ENCODE data around the gene CLDN15.

- TF ChIP-seq YY1 (IDR thresholded peaks at IDR 0.05; ENCODE audit: insufficient read depth, insufficient read length) (no peak), SUZ12 (IDR thresholded peaks at IDR 0.05; ENCODE audit: extremely low read depth, insufficient read depth, insufficient read length) (no peak), ZNF274 (IDR thresholded peaks at IDR 0.05; ENCODE audit: low read depth, low read length) (no peak)
Measured at GRCh38 chr7:101240226-101241014, 2.8 kb upstream of the CLDN15 start.
